ENCODE results near the gene COL2A1.

GRCh38 chr12:48050174-48050573, 45.9 kb upstream of the COL2A1 start:
- TF ChIP-seq POLR2AphosphoS5 (IDR thresholded peaks at IDR 0.05) (no peak), POLR2A (IDR thresholded peaks at IDR 0.05) (no peak), EP300 (IDR thresholded peaks at IDR 0.05) (no peak)
- TF ChIP-seq, protein P1, sequence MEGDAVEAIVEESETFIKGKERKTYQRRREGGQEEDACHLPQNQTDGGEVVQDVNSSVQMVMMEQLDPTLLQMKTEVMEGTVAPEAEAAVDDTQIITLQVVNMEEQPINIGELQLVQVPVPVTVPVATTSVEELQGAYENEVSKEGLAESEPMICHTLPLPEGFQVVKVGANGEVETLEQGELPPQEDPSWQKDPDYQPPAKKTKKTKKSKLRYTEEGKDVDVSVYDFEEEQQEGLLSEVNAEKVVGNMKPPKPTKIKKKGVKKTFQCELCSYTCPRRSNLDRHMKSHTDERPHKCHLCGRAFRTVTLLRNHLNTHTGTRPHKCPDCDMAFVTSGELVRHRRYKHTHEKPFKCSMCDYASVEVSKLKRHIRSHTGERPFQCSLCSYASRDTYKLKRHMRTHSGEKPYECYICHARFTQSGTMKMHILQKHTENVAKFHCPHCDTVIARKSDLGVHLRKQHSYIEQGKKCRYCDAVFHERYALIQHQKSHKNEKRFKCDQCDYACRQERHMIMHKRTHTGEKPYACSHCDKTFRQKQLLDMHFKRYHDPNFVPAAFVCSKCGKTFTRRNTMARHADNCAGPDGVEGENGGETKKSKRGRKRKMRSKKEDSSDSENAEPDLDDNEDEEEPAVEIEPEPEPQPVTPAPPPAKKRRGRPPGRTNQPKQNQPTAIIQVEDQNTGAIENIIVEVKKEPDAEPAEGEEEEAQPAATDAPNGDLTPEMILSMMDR (IDR thresholded peaks at IDR 0.05): no peak
